ENCODE measurements around the gene SKAP2. TPM values are rescaled to one million over a fixed set of nuclear protein-coding genes. Genes with fewer than 3 reads are reported as not detected.

Gene SKAP2
- total and polyA plus RNA-seq, 2 of the 13 experiments (the other 11 are each of a cell fraction or from before 2014, with no cell fraction given) = 3.6 to 12.9 TPM

DNA sequence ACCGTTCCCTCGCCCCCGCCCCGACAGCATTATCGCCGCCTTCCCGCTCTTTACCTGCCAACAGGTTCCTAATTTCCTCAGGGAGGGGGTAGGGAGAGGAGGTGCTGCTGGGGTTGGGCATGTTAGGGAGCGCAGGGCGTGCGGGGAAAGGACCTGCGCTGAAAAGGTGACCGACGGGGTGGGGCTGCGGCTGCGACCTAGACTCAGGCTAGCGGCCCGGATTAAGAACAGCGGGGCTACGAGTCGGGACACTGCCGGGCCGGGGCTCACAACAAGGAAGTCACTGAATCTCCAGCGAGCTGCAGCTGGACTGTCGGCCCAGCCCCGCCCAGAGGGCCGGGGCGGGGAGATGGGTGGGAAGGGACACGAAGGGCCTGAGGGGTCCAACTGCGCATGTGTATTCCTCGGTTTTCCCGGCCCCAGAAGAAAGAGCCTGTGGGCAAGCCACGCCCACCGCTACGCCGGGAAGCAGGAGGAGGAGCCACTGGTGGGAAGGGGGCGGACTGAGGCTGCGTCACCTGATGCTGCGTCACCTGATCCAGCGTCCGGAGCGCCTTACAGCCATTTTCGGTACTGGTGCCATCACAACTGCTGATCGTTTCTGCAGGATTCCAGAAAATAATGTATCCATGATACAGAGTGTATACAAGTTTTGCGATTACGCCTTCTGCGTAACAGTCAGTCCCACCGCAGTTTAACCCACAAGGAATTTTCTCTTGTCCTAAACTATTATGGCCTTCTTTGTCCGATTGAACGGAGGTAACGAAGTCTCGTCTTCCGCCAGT lies at the start of gene SKAP2 (continued):
- TF ChIP-seq, protein P1, sequence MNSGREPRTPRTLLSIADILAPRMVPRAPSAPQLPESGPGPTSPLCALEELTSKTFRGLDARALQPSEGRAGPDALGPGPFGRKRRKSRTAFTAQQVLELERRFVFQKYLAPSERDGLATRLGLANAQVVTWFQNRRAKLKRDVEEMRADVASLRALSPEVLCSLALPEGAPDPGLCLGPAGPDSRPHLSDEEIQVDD (CRISPR knock-in tag; IDR thresholded peaks at IDR 0.05; ENCODE audit: borderline replicate concordance) = no peak
- TF ChIP-seq ZNF564 (CRISPR knock-in tag; IDR thresholded peaks at IDR 0.05) = no peak; the same call in 1 of the 2 replicates
- peak; percentile 75 for TF ChIP-seq TBX2 (CRISPR knock-in tag; IDR thresholded peaks at IDR 0.05; ENCODE audit: borderline replicate concordance)
- TF ChIP-seq ESRRA (CRISPR knock-in tag; IDR thresholded peaks at IDR 0.05; ENCODE audit: low read depth) = no peak
- TF ChIP-seq ZNF607 (CRISPR knock-in tag; IDR thresholded peaks at IDR 0.05; ENCODE audit: borderline replicate concordance) = peak; percentile 18; the same call in 1 of the 2 replicates
- TF ChIP-seq, protein P2, sequence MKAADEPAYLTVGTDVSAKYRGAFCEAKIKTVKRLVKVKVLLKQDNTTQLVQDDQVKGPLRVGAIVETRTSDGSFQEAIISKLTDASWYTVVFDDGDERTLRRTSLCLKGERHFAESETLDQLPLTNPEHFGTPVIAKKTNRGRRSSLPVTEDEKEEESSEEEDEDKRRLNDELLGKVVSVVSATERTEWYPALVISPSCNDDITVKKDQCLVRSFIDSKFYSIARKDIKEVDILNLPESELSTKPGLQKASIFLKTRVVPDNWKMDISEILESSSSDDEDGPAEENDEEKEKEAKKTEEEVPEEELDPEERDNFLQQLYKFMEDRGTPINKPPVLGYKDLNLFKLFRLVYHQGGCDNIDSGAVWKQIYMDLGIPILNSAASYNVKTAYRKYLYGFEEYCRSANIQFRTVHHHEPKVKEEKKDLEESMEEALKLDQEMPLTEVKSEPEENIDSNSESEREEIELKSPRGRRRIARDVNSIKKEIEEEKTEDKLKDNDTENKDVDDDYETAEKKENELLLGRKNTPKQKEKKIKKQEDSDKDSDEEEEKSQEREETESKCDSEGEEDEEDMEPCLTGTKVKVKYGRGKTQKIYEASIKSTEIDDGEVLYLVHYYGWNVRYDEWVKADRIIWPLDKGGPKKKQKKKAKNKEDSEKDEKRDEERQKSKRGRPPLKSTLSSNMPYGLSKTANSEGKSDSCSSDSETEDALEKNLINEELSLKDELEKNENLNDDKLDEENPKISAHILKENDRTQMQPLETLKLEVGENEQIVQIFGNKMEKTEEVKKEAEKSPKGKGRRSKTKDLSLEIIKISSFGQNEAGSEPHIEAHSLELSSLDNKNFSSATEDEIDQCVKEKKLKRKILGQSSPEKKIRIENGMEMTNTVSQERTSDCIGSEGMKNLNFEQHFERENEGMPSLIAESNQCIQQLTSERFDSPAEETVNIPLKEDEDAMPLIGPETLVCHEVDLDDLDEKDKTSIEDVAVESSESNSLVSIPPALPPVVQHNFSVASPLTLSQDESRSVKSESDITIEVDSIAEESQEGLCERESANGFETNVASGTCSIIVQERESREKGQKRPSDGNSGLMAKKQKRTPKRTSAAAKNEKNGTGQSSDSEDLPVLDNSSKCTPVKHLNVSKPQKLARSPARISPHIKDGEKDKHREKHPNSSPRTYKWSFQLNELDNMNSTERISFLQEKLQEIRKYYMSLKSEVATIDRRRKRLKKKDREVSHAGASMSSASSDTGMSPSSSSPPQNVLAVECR (CRISPR knock-in tag; IDR thresholded peaks at IDR 0.05; ENCODE audit: borderline replicate concordance) = peak; percentile 74; the same call in 1 of the 2 replicates
- TF ChIP-seq HMG20A (CRISPR knock-in tag; IDR thresholded peaks at IDR 0.05; ENCODE audit: borderline replicate concordance) = no peak
- TF ChIP-seq SMAD9 (CRISPR knock-in tag; IDR thresholded peaks at IDR 0.05) = no peak
- peak; percentile 32 for TF ChIP-seq SALL1 (CRISPR knock-in tag; IDR thresholded peaks at IDR 0.05)
- peak; percentile 39; the same call in 1 of the 2 replicates for TF ChIP-seq ZC3H4 (CRISPR knock-in tag; IDR thresholded peaks at IDR 0.05; ENCODE audit: borderline replicate concordance)
- no peak for TF ChIP-seq CBX5 (CRISPR knock-in tag; IDR thresholded peaks at IDR 0.05; ENCODE audit: borderline replicate concordance)
- TF ChIP-seq ZNF33B (CRISPR knock-in tag; IDR thresholded peaks at IDR 0.05) = no peak; the same call in 1 of the 2 replicates
- TF ChIP-seq ZIK1 (CRISPR knock-in tag; IDR thresholded peaks at IDR 0.05; ENCODE audit: borderline replicate concordance, low read depth) = no peak
- peak; percentile 61; the same call in 1 of the 2 replicates for TF ChIP-seq FOSL2 (CRISPR knock-in tag; IDR thresholded peaks at IDR 0.05)
- no peak; the same call in 1 of the 2 replicates for TF ChIP-seq ZNF839 (CRISPR knock-in tag; IDR thresholded peaks at IDR 0.05; ENCODE audit: borderline replicate concordance)
- no peak for TF ChIP-seq HNF4G (IDR thresholded peaks at IDR 0.05; ENCODE audit: borderline replicate concordance, low read depth, low read length)
- TF ChIP-seq HNF4G (CRISPR knock-in tag; IDR thresholded peaks at IDR 0.05; ENCODE audit: borderline replicate concordance, low read depth) = no peak
- no peak for TF ChIP-seq HMG20B (CRISPR knock-in tag; conservative IDR thresholded peaks at IDR 0.05)
- TF ChIP-seq RBM39 (IDR thresholded peaks at IDR 0.05; ENCODE audit: low read depth, low read length, poor library complexity, severe bottlenecking) = no peak
- TF ChIP-seq ZNF530 (CRISPR knock-in tag; IDR thresholded peaks at IDR 0.05; ENCODE audit: low read depth) = no peak
- no peak for TF ChIP-seq TBP (CRISPR knock-in tag; IDR thresholded peaks at IDR 0.05)
- TF ChIP-seq IKZF1 (IDR thresholded peaks at IDR 0.05) = no peak
